SK-N-SH (cell line): ENCODE data around the gene GSG1L.

Experiments
- CHD2 ChIP-seq: fragments of 150-350 bp; IDR thresholded peaks from 2 replicates; pipeline ENCODE4 v1.6.1; 2018; ENCODE audit warnings: low read length; ENCODE audit not compliant: partially characterized antibody
- ELF1 ChIP-seq: IDR thresholded peaks from 2 replicates; pipeline ENCODE4 v1.4.0; 2012
- EZH2phosphoT487 ChIP-seq: fragments of 200-600 bp; sonication (generic); IDR thresholded peaks from 2 replicates; pipeline ENCODE4 v1.6.1; 2017; ENCODE audit warnings: low read depth, mixed run types, mild to moderate bottlenecking, antibody characterized with exemption, moderate library complexity, borderline replicate concordance
- GABPA ChIP-seq: IDR thresholded peaks from 2 replicates; pipeline ENCODE4 v1.4.0; 2012; ENCODE audit warnings: low read depth, mild to moderate bottlenecking
- GATA2 ChIP-seq: sonication (generic); formaldehyde crosslinking; IDR thresholded peaks from 2 replicates; pipeline ENCODE4 v1.5.0; 2020; ENCODE audit warnings: mild to moderate bottlenecking, missing genetic modification reagents
- NRF1 ChIP-seq: IDR thresholded peaks from 2 replicates; pipeline ENCODE4 v1.6.1; 2012; ENCODE audit warnings: low read depth, mild to moderate bottlenecking, low read length
- POLR2AphosphoS5 ChIP-seq: IDR thresholded peaks from 2 replicates; pipeline ENCODE4 v1.6.1; 2012; ENCODE audit warnings: low read depth, low read length
- RFX5 ChIP-seq: IDR thresholded peaks from 2 replicates; pipeline ENCODE4 v1.6.1; 2012; ENCODE audit warnings: mild to moderate bottlenecking, improper control_type of control experiment, low read length
- RXRA ChIP-seq: IDR thresholded peaks from 2 replicates; pipeline ENCODE4 v1.4.0; 2012; ENCODE audit warnings: low read depth, mild to moderate bottlenecking, borderline replicate concordance
- TAF1 ChIP-seq: IDR thresholded peaks from 2 replicates; pipeline ENCODE4 v1.6.1; 2012; ENCODE audit warnings: low read depth, mild to moderate bottlenecking, low read length, moderate library complexity, borderline replicate concordance
- TCF12 ChIP-seq: IDR thresholded peaks from 2 replicates; pipeline ENCODE4 v1.4.0; 2012
- TF ChIP-seq, protein P1 (sequence below): fragments of 200-600 bp; sonication (generic); IDR thresholded peaks from 2 replicates; pipeline ENCODE4 v1.6.1; 2017; ENCODE audit warnings: antibody characterized with exemption, mild to moderate bottlenecking, moderate library complexity
- TF ChIP-seq, protein P2 (sequence below): IDR thresholded peaks from 2 replicates; pipeline ENCODE4 v1.4.0; 2012; ENCODE audit warnings: low read depth, borderline replicate concordance
- TF ChIP-seq, protein P3 (sequence below): fragments of 150-350 bp; IDR thresholded peaks from 2 replicates; pipeline ENCODE4 v1.6.1; 2017; ENCODE audit warnings: antibody characterized with exemption, low read length, low read depth, borderline replicate concordance

DNA sequence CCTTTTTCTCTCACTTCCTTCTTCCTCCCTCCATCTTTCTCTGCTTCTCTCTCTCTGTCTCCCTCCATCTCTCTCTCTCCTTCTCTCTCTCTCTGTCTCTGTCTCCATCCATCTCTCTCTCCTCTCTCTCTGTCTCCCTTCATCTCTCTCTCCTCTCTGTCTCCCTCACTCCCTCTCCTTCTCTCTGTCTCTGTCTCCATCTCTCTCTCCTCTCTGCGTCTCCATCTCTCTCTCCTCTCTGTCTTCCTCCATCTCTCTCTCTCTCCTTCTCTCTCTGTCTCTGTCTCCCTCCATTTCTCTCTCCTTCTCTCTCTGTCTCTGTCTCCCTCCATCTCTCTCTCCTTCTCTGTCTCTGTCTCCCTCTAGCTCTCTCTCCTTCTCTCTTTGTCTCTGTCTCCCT is 194.1 kb downstream of the GSG1L start:
- TF ChIP-seq RFX5 (no peak), EZH2phosphoT487 (no peak), POLR2AphosphoS5 (no peak), TAF1 (no peak), TCF12 (no peak), GATA2 (CRISPR knock-in tag) (no peak), NRF1 (no peak), GABPA (no peak), ELF1 (no peak), RXRA (no peak), CHD2 (no peak)
- TF ChIP-seq, protein P1, sequence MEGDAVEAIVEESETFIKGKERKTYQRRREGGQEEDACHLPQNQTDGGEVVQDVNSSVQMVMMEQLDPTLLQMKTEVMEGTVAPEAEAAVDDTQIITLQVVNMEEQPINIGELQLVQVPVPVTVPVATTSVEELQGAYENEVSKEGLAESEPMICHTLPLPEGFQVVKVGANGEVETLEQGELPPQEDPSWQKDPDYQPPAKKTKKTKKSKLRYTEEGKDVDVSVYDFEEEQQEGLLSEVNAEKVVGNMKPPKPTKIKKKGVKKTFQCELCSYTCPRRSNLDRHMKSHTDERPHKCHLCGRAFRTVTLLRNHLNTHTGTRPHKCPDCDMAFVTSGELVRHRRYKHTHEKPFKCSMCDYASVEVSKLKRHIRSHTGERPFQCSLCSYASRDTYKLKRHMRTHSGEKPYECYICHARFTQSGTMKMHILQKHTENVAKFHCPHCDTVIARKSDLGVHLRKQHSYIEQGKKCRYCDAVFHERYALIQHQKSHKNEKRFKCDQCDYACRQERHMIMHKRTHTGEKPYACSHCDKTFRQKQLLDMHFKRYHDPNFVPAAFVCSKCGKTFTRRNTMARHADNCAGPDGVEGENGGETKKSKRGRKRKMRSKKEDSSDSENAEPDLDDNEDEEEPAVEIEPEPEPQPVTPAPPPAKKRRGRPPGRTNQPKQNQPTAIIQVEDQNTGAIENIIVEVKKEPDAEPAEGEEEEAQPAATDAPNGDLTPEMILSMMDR: no peak
- TF ChIP-seq, protein P2, sequence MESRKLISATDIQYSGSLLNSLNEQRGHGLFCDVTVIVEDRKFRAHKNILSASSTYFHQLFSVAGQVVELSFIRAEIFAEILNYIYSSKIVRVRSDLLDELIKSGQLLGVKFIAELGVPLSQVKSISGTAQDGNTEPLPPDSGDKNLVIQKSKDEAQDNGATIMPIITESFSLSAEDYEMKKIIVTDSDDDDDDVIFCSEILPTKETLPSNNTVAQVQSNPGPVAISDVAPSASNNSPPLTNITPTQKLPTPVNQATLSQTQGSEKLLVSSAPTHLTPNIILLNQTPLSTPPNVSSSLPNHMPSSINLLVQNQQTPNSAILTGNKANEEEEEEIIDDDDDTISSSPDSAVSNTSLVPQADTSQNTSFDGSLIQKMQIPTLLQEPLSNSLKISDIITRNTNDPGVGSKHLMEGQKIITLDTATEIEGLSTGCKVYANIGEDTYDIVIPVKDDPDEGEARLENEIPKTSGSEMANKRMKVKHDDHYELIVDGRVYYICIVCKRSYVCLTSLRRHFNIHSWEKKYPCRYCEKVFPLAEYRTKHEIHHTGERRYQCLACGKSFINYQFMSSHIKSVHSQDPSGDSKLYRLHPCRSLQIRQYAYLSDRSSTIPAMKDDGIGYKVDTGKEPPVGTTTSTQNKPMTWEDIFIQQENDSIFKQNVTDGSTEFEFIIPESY: no peak
- TF ChIP-seq, protein P3, sequence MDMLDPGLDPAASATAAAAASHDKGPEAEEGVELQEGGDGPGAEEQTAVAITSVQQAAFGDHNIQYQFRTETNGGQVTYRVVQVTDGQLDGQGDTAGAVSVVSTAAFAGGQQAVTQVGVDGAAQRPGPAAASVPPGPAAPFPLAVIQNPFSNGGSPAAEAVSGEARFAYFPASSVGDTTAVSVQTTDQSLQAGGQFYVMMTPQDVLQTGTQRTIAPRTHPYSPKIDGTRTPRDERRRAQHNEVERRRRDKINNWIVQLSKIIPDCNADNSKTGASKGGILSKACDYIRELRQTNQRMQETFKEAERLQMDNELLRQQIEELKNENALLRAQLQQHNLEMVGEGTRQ: no peak
